ENCODE results near the gene TP53BP2.
A peak's percentile ranks its signal among the peaks of the same experiment; 100 is the strongest.
"Not testable (repeated sequence)": the region's sequence is repeated elsewhere in the genome, so short reads cannot be mapped to it uniquely, and the experiment has no call there.

TP53BP2 gene

DNA sequence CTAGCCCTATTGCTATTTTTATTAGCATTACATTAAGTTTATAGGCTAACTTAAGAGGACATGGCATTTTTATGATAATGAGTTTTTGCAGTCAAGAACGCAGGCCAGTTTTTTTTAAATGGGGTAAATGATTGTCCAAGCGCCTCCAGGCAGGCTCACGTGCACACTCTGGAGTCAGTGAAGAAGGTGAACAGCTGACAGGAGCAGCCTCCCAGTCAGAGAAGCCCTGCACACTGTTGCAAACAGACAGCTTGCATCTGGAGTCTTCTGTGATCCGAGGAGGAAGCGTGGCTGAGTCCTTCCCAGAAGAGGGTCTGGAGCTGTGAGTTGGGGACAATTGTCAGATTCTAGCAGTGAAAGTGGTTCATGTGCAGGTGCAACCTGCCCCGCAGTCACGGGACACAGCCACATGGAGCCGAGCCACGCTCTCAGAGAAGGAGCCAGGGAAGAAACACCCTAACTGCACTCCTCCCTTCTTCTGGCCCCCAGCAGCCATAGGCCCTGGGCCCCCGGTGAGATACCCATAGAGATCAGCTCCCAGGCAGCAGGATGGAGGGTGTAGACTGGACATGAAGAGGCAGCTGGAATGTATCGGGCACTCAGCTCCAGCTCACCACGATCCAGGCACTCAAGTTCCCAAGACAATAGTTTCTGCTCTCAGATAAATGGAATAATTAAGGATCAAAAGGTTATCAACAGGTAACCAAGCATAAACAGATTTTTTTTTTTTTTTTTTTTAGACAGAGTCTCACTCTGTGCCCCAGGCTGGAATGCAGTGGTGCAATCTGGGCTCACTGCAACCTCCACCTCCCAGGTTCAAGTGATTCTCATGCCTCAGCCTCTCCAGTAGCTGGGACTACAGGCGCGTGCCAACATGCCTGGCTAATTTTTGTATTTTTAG lies 107.0 kb downstream of the TP53BP2 start:
- DNase-seq = no peak

DNA sequence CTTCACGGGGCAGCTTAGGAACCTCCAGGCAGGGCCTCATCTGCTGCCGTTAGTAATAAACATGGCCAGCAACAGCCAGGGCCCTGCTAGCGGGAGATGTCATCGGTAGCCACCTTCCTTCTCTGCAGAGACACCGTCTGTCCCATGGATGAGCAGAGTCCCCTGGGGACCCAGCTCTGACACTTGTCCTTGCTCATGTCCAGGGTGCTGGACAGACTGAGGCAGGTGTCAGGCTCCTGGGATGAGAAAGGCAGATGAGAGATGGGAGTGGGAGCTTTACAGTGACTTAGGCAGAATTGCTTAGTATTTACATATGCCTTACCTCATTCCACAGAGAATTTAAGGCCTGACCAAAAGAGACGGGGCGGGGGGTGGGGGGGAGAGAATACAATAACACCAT lies 108.4 kb downstream of the TP53BP2 start:
- DNase-seq = no peak

DNA sequence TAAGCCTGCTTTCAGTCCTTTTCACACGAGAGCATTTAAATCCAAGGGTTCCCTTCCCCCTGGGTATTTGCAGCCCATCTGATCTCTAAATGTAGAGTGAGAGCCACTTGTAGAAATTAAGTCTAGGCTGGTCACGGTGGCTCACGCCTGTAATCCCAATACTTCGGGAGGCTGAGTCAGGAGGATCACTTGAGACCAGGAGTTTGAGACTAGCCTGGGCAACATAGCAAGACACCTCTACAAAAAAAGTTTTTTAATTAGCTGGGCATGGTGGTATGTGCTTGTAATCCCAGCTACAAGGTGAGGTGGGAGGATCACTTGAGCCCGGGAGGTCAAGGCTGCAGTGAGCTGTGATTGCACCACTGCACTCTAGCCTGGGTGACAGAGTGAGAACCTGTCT lies 109.1 kb downstream of the TP53BP2 start:
- DNase-seq = not testable (repeated sequence)

DNA sequence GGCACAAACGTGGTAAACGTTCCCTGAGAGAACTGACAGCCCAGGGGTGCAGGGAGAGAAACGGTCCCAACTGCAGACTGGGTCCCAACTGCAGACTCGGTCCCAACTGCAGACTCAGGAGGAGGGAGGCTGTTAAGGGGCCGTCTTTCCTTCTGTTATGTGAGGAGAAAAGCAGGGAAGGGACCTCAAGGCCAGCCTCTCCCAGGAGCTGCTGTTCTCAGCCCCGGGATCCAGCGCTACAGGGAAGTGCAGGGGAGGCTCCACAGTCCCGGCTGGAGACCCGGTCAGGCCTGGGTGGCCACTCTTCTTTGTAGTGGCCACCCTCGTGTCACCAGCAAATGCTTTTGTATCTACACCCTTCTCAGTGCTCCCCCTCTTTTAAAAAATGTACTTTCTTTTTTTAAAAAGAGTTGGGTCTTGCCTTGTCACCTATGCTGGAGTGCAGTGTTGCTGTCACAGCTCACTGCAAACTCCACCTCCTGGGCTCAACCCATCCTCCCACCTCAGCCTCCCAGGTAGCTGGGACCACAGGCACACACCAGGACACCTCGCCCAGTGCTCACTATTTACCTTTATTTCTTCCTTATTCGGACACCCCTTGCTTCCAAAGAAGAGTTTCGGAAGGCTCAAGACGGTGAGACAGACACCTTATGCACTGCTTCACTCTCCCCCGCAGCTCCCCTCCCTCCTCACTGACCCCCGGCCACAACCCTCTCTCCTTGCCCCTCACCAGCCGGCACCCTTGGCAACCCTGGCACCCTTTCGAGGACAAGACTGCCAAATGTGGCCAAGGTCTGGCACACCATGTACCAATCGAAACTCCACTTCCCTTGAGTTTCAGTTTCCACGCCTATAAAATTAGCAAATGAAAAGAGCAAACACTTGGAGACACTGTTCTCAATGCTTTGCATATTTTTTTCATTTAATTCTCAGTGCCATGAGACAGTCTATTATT lies 111.6 kb downstream of the TP53BP2 start:
- DNase-seq = no peak

DNA sequence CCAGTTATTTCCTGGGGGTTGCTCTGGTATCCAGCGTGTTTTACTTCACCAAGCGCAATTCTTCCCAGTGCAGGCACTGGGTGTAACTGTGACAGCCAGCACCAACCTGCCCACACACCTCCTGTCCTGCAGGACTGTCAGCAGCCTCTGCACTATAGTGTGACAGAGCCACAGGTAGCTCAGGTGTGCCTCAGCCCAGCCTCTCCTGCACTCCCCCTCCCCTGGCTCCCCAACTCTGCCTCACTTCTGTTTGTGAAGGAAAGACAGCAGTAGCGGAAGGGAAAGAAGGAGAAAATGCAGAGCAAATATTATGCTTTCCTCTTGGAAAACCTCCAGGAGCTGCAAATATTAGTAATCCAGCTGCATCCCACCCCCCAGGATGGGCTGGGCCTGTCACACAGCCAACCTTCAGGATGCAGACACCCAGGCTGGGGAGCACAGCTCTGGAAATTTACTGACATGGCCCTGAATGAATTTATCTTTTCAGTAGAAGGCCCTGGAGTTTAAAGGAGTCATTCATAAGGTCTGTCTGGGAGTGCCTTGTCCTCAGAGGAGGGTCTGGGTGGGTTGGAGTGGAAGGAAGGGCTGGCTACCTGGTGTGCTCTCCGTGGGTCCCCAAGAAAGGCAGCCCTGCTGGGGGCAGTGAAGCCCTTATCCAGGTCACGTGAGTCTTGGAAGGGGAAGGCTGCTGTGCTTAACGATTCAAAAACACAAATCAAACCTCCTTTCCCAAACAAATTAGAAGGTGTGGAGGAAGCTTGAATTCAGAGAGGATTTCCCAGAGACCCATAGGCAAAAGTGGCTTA lies 112.6 kb downstream of the TP53BP2 start:
- peak; percentile 46 to 80 for DNase-seq

DNA sequence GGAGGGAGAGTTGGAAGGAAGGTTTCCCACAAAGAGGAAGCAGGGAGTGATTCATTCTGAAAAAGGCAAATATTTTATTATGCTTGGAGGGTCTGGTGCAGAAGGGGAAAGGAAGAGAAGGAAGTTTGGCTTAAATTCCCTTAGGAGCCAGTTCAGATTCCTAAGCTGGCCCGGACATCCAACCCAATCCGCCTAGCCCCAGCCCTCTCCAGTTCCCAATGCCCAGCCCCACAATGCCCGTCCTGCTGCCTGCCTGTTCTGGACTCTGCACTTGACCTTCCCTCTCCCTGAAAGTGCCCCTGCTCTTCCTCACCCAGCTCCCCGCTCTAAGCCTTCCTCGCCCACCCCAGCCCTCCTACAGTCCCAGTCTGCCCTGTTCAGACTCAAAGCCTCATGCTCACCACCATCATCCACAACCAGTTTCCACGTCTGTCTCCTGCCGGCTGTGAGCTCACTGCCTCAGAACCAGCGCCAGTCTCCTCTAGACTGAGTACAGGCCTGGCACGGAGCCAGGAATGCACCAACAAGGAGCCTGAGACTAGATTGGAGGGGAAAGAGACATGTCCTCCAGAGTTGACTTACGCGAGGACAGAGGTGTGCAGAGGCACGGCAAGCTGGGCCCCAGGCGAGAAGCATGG lies 114.5 kb downstream of the TP53BP2 start:
- DNase-seq = no peak

DNA sequence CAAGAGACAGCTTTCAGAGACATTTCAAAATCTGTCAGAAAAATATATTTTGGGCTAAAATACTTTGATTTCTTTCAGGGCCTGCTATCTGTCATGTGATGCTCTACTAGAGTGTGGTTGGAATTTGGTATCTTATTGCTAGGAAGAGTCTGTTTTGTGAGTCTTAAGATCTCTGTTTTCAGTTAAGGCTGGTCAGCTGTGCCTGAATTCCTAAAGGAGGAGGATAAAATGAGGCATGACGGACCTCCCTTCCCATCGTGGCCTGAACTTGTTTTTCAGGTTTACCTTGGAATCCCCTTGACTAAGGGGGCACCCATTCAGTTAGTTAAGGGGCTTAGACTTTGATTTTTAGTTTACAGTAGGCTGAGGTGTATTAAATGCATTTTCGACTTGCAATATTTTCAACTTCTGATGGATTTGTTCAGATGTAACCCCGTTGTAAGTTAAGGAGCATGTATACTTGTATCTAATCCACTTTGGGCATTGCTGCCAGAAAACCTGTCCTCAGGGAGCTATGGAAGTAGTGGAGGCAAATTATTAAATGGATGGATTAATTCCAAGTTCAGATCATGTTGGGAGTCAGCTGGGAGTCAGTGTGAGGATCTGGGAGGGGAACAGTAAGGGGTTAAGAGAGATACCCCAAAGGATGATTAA lies 115.1 kb downstream of the TP53BP2 start:
- DNase-seq = no peak

DNA sequence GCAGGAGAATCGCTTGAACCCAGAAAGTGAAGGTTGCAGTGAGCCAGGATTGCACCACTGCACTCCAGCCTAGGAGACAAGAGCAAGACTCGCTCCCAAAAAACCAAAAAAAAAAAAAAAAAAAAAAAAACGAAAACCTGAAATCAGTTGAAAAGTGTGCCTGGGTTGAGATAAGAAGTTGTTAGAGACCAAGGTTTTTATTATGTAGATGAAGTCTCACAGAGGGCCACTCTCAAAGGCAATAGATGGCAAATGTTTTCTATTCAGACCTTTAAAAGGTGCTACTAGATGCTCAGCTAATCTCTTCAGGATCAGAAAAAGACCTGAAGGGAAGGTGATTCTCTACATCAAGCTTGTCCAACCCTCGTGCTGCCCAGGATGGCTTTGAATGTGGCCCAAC lies 115.8 kb downstream of the TP53BP2 start:
- DNase-seq = no peak
